A673 (cell line): Measurements from ENCODE around the gene SH3D19. TPM values are rescaled to one million over a fixed set of nuclear protein-coding genes. Genes with fewer than 3 reads are reported as not detected.
"Not testable (repeated sequence)": the region's sequence is repeated elsewhere in the genome, so short reads cannot be mapped to it uniquely, and the experiment has no call there.

ENCODE experiments used
- BruUV-seq: library from RNA; stranded (reverse); fragments of 400-500 nt; replicated peaks from 2 replicates; lab custom pipeline; 2021; lab: Mats Ljungman, UMichigan
- CTCF ChIA-PET: fragments of 300-600 bp; sonication (Branson Sonifier 250); formaldehyde crosslinking; loops from one replicate; lab custom pipeline; 2022; ENCODE audit warnings: antibody characterized with exemption; lab: Charles Lee
- POLR2A ChIA-PET: fragments of 300-600 bp; sonication (Branson Sonifier 250); formaldehyde crosslinking; loops from one replicate; lab custom pipeline; 2022; ENCODE audit warnings: antibody characterized with exemption; ENCODE audit not compliant: low non-redundant PET; lab: Charles Lee
- DNase-seq: peaks from one replicate; pipeline ENCODE4 v3.0.0-alpha.2; 2015; ENCODE audit warnings: low spot score
- H3K27ac ChIP-seq: fragments of 200-600 bp; sonication (generic); 2 replicates; pipeline ENCODE4 v1.5.1; 2016; ENCODE audit warnings: mixed run types, low read depth, mild to moderate bottlenecking, mixed read lengths, antibody characterized with exemption, low read length; ENCODE audit not compliant: poor library complexity, severe bottlenecking
- H3K27me3 ChIP-seq: fragments of 200-600 bp; sonication (generic); replicated peaks from 2 replicates; pipeline ENCODE4 v1.6.1; 2017; ENCODE audit warnings: mixed run types, low read depth, mild to moderate bottlenecking, mixed read lengths, antibody characterized with exemption, low read length; ENCODE audit not compliant: insufficient read depth, poor library complexity
- H3K36me3 ChIP-seq: fragments of 200-600 bp; sonication (generic); 2 replicates; pipeline ENCODE4 v1.6.1; 2016; ENCODE audit warnings: mixed run types, mild to moderate bottlenecking, mixed read lengths, antibody characterized with exemption, low read length; ENCODE audit not compliant: insufficient read depth, poor library complexity, severe bottlenecking
- H3K4me1 ChIP-seq: fragments of 200-600 bp; sonication (generic); 2 replicates; pipeline ENCODE4 v1.6.1; 2017; ENCODE audit warnings: mixed run types, mild to moderate bottlenecking, mixed read lengths, antibody characterized with exemption, low read length; ENCODE audit not compliant: insufficient read depth, poor library complexity, severe bottlenecking
- H3K4me3 ChIP-seq: fragments of 200-600 bp; sonication (generic); 2 replicates; pipeline ENCODE4 v1.5.1; 2016; ENCODE audit warnings: low read depth, mixed run types, mild to moderate bottlenecking, mixed read lengths, low read length; ENCODE audit not compliant: poor library complexity, severe bottlenecking
- H3K9me3 ChIP-seq: fragments of 200-600 bp; sonication (generic); 2 replicates; pipeline ENCODE4 v1.6.1; 2016; ENCODE audit warnings: mixed run types, low read depth, mild to moderate bottlenecking, mixed read lengths, antibody characterized with exemption, low read length; ENCODE audit not compliant: poor library complexity, severe bottlenecking
- CTCF ChIP-seq: fragments of 300-800, 200-600 bp; sonication (generic); conservative IDR thresholded peaks from 2 replicates; pipeline ENCODE4 v1.5.1; 2017; ENCODE audit warnings: low read depth, mild to moderate bottlenecking, antibody characterized with exemption, low read length, moderate library complexity, mixed read lengths
- EZH2 ChIP-seq: fragments of 200-600 bp; sonication (generic); IDR thresholded peaks from 2 replicates; pipeline ENCODE4 v1.6.1; 2017; ENCODE audit warnings: borderline replicate concordance, low read depth, mild to moderate bottlenecking, mixed read lengths, antibody characterized with exemption, low read length; ENCODE audit not compliant: poor library complexity, severe bottlenecking
- intact Hi-C: fragments of 100-400 bp; cut with micrococcal nuclease; formaldehyde crosslinking; loops from one replicate; pipeline ENCODE4 v1.10.0; 2022; ENCODE audit not compliant: unreplicated experiment
- total RNA-seq: library from RNA; stranded (reverse); gene quantifications from 2 replicates; pipeline ENCODE4 v1.2.3, GENCODE V29; 2021

Gene SH3D19
- total RNA-seq, 1 experiment from 2014 or later: 0.86 TPM

- POLR2A ChIA-PET: no interaction called here
- Histone ChIP-seq H3K9me3 (no peaks in the 10 kb centered on the region), H3K4me3 (no peak overlapping the region), H3K36me3 (no peaks in the 10 kb centered on the region), H3K27ac (no peak overlapping the region), H3K27me3 (no peaks in the 10 kb centered on the region), H3K4me1 (no peaks in the 10 kb centered on the region)
- intact Hi-C loops: no loop called here
- TF ChIP-seq EZH2: no peak
- TF ChIP-seq CTCF: no peak
- CTCF ChIA-PET: no interaction called here
- no peak for DNase-seq
- BruUV-seq: no TSS peak
Observed at GRCh38 chr4:151256134-151256533, 69.3 kb downstream of the SH3D19 start.

- H3K9me3 ChIP-seq, intact Hi-C loops, H3K27ac ChIP-seq, DNase-seq, CTCF ChIA-PET, H3K4me1 ChIP-seq, H3K4me3 ChIP-seq, POLR2A ChIA-PET, H3K36me3 ChIP-seq, BruUV-seq, H3K27me3 ChIP-seq: not testable (repeated sequence)
Observed at GRCh38 chr4:151255680-151256079, 69.7 kb downstream of the SH3D19 start.

GRCh38 chr4:151255226-151255625, 70.2 kb downstream of the SH3D19 start:
- CTCF ChIA-PET, H3K27me3 ChIP-seq, H3K9me3 ChIP-seq, H3K36me3 ChIP-seq, intact Hi-C loops, H3K27ac ChIP-seq, H3K4me3 ChIP-seq, DNase-seq, H3K4me1 ChIP-seq, BruUV-seq, POLR2A ChIA-PET: not testable (repeated sequence)

GRCh38 chr4:151251603-151252304, 73.7 kb downstream of the SH3D19 start:
- peak; percentile 15 for DNase-seq
- intact Hi-C loops: no loop called here
- no TSS peak for BruUV-seq

More at GRCh38 chr4:151251603-151252304, 73.7 kb downstream of the SH3D19 start:
- CTCF ChIA-PET: no interaction called here
- H3K27ac ChIP-seq: no peak overlapping the region
- H3K4me3 ChIP-seq: no peak overlapping the region
- TF ChIP-seq EZH2 (no peak), CTCF (no peak)
- no peaks in the 10 kb centered on the region for H3K9me3 ChIP-seq
- POLR2A ChIA-PET: no interaction called here
- no peaks in the 10 kb centered on the region for H3K4me1 ChIP-seq
- no peaks in the 10 kb centered on the region for H3K27me3 ChIP-seq
- H3K36me3 ChIP-seq: no peaks in the 10 kb centered on the region
